D341Med (cell line): ENCODE results near the gene GRPR.
"Not testable (repeated sequence)": the region's sequence is repeated elsewhere in the genome, so short reads cannot be mapped to it uniquely, and the experiment has no call there.

Source experiments
- DNase-seq: peaks from one replicate; pipeline ENCODE4 v3.0.0; 2012; ENCODE audit warnings: low spot score

GRPR gene

GRCh38 chrX:16137416-16138107, 14.2 kb downstream of the GRPR start:
- DNase-seq = no peak

- no peak for DNase-seq
These were observed 14.7 kb downstream of the GRPR start for GRCh38 chrX:16138108-16138427.

- DNase-seq = no peak
These were observed 17.1 kb downstream of the GRPR start for GRCh38 chrX:16140448-16140847.

GRCh38 chrX:16140983-16141382, 17.6 kb downstream of the GRPR start:
- DNase-seq = no peak

- no peak for DNase-seq
These were observed 18.3 kb downstream of the GRPR start for GRCh38 chrX:16141422-16142245.

- no peak for DNase-seq
These were observed 18.8 kb downstream of the GRPR start for GRCh38 chrX:16142246-16142558.

GRCh38 chrX:16143968-16144367, 20.6 kb downstream of the GRPR start:
- DNase-seq = no peak

GRCh38 chrX:16144420-16144819, 21.1 kb downstream of the GRPR start:
- DNase-seq = no peak

GRCh38 chrX:16145093-16145492, 21.7 kb downstream of the GRPR start:
- DNase-seq = not testable (repeated sequence)

- no peak for DNase-seq
These were observed 22.3 kb downstream of the GRPR start for GRCh38 chrX:16145656-16146055.

- no peak for DNase-seq
These were observed 25.5 kb downstream of the GRPR start for GRCh38 chrX:16148896-16149295.

- no peak for DNase-seq
These were observed 32.3 kb downstream of the GRPR start for GRCh38 chrX:16155581-16156096.

GRCh38 chrX:16156692-16157331, 33.4 kb downstream of the GRPR start:
- no peak for DNase-seq

- DNase-seq = no peak
These were observed 37.4 kb downstream of the GRPR start for GRCh38 chrX:16160729-16161128.

GRCh38 chrX:16161173-16161572, 37.8 kb downstream of the GRPR start:
- not testable (repeated sequence) for DNase-seq

GRCh38 chrX:16162391-16162790, 39.0 kb downstream of the GRPR start:
- DNase-seq = no peak

GRCh38 chrX:16164748-16165147, 41.4 kb downstream of the GRPR start:
- DNase-seq = no peak

GRCh38 chrX:16167181-16167580, 43.8 kb downstream of the GRPR start, which contains the start of gene MAGEB17:
Gene MAGEB17 (plus strand): TSS chrX:16167481. CDS start chrX:16170383, 2,902 bp downstream.
- DNase-seq = no peak

- no peak for DNase-seq
These were observed 47.7 kb downstream of the GRPR start for GRCh38 chrX:16171039-16171438.

GRCh38 chrX:16171944-16172343, 48.6 kb downstream of the GRPR start:
- no peak for DNase-seq

- no peak for DNase-seq
These were observed 49.0 kb downstream of the GRPR start for GRCh38 chrX:16172391-16172790.

- no peak for DNase-seq
These were observed 52.1 kb downstream of the GRPR start for GRCh38 chrX:16175329-16176061.
